HEK293T (cell line): ENCODE measurements around the gene LYSMD3.

Experiments used
- ARNT ChIP-seq: fragments of 450-650 bp; IDR thresholded peaks from 2 replicates; pipeline ENCODE4 v1.6.1; 2017; ENCODE audit warnings: mild to moderate bottlenecking
- ELF4 ChIP-seq: fragments of 450-650 bp; IDR thresholded peaks from 2 replicates; pipeline ENCODE4 v1.6.1; 2017; ENCODE audit warnings: antibody characterized with exemption
- FOXA1 ChIP-seq: fragments of 450-650 bp; IDR thresholded peaks from 2 replicates; pipeline ENCODE4 v1.6.1; 2016; ENCODE audit warnings: mild to moderate bottlenecking
- FOXM1 ChIP-seq: fragments of 450-650 bp; IDR thresholded peaks from 2 replicates; pipeline ENCODE4 v1.6.1; 2017; ENCODE audit warnings: mild to moderate bottlenecking, borderline replicate concordance
- SP1 ChIP-seq: fragments of 450-650 bp; IDR thresholded peaks from 2 replicates; pipeline ENCODE4 v1.6.1; 2017

- TF ChIP-seq FOXA1 (no peak), ARNT (no peak), SP1 (no peak), ELF4 (no peak), FOXM1 (no peak)
These were observed 28.5 kb upstream of the LYSMD3 start for GRCh38 chr5:90557871-90558270.
